Neural cell (in vitro differentiated cells): ENCODE data around the gene INPP5A. TPM values are rescaled to one million over a fixed set of nuclear protein-coding genes. Genes with fewer than 3 reads are reported as not detected.

ENCODE experiments used
- H2AFZ ChIP-seq: fragments of 200-600, 300-800 bp; sonication (generic), shearing (Covaris generic); 2 replicates; pipeline ENCODE4 v1.6.0; 2014; ENCODE audit warnings: low read depth, mild to moderate bottlenecking, antibody characterized with exemption, low read length, moderate library complexity
- H3F3A ChIP-seq: fragments of 200-600 bp; shearing (Covaris generic); 2 replicates; pipeline ENCODE4 v1.6.1; 2016; ENCODE audit warnings: mild to moderate bottlenecking, moderate library complexity, mixed read lengths, antibody characterized with exemption, low read length; ENCODE audit not compliant: insufficient read depth, poor library complexity, severe bottlenecking
- H3K27ac ChIP-seq: fragments of 200-600, 300-800 bp; sonication (generic), shearing (Covaris generic); 2 replicates; pipeline ENCODE4 v1.5.1; 2014; ENCODE audit warnings: mild to moderate bottlenecking, low read length, moderate library complexity
- H3K27me3 ChIP-seq: fragments of 300-800, 200-600 bp; sonication (generic), shearing (Covaris generic); 2 replicates; pipeline ENCODE4 v1.6.0; 2014; ENCODE audit warnings: mild to moderate bottlenecking, low read depth, low read length, moderate library complexity; ENCODE audit not compliant: insufficient read depth
- H3K36me3 ChIP-seq: fragments of 300-800, 200-600 bp; sonication (generic), shearing (Covaris generic); 2 replicates; pipeline ENCODE4 v1.5.1; 2014; ENCODE audit warnings: mild to moderate bottlenecking, antibody characterized with exemption, low read length, moderate library complexity; ENCODE audit not compliant: insufficient read depth
- H3K4me2 ChIP-seq: fragments of 300-800, 200-600 bp; sonication (generic), shearing (Covaris generic); 2 replicates; pipeline ENCODE4 v1.6.0; 2014; ENCODE audit warnings: mild to moderate bottlenecking, low read length
- H3K4me3 ChIP-seq: fragments of 300-800, 200-600 bp; sonication (generic), shearing (Covaris generic); 2 replicates; pipeline ENCODE4 v1.5.1; 2014; ENCODE audit warnings: mild to moderate bottlenecking, low read length, moderate library complexity
- H3K79me2 ChIP-seq: fragments of 200-600 bp; shearing (Covaris generic); replicated peaks from 2 replicates; pipeline ENCODE4 v1.6.0; 2014; ENCODE audit warnings: mild to moderate bottlenecking, low read length, moderate library complexity; ENCODE audit not compliant: insufficient read depth
- H3K9ac ChIP-seq: fragments of 300-800, 200-600 bp; sonication (generic), shearing (Covaris generic); 2 replicates; pipeline ENCODE4 v1.6.1; 2016; ENCODE audit warnings: mild to moderate bottlenecking, low read length, mixed read lengths
- H3K9me2 ChIP-seq: fragments of 200-600 bp; shearing (Covaris generic); 2 replicates; pipeline ENCODE4 v1.6.1; 2016; ENCODE audit warnings: mild to moderate bottlenecking, low read length, mixed read lengths; ENCODE audit not compliant: insufficient read depth
- H3K9me3 ChIP-seq: fragments of 200-600, 300-800 bp; sonication (generic), shearing (Covaris generic); 2 replicates; pipeline ENCODE4 v1.6.1; 2016; ENCODE audit warnings: mild to moderate bottlenecking, mixed run types, low read length, moderate library complexity, mixed read lengths
- H4K20me1 ChIP-seq: fragments of 200-600 bp; shearing (Covaris generic); 2 replicates; pipeline ENCODE4 v1.6.1; 2016; ENCODE audit warnings: mild to moderate bottlenecking, mixed run types; ENCODE audit not compliant: insufficient read depth
- CTCF ChIP-seq: fragments of 450-650 bp; IDR thresholded peaks from 2 replicates; pipeline ENCODE4 v1.5.1; 2014; ENCODE audit warnings: antibody characterized with exemption, mild to moderate bottlenecking, moderate library complexity; ENCODE audit not compliant: poor library complexity, severe bottlenecking
- EP300 ChIP-seq: fragments of 450-650 bp; conservative IDR thresholded peaks from 2 replicates; pipeline ENCODE4 v1.6.1; 2014; ENCODE audit warnings: antibody characterized with exemption, mild to moderate bottlenecking, moderate library complexity; ENCODE audit not compliant: poor library complexity, severe bottlenecking
- EZH2 ChIP-seq: fragments of 200-600, 300-800 bp; shearing (Covaris generic), sonication (generic); IDR thresholded peaks from 2 replicates; pipeline ENCODE4 v1.6.1; 2014; ENCODE audit warnings: antibody characterized with exemption, low read length, borderline replicate concordance, mild to moderate bottlenecking; ENCODE audit not compliant: insufficient read depth, poor library complexity, severe bottlenecking
- MXI1 ChIP-seq: fragments of 450-650 bp; conservative IDR thresholded peaks from 2 replicates; pipeline ENCODE4 v1.6.1; 2014; ENCODE audit warnings: antibody characterized with exemption, mild to moderate bottlenecking; ENCODE audit not compliant: poor library complexity, severe bottlenecking
- POLR2AphosphoS5 ChIP-seq: IDR thresholded peaks from 2 replicates; pipeline ENCODE4 v1.6.1; 2012
- RAD21 ChIP-seq: fragments of 450-650 bp; conservative IDR thresholded peaks from 2 replicates; pipeline ENCODE4 v1.6.1; 2014; ENCODE audit warnings: antibody characterized with exemption, mild to moderate bottlenecking, moderate library complexity
- REST ChIP-seq: IDR thresholded peaks from 2 replicates; pipeline ENCODE4 v1.6.1; 2012; ENCODE audit warnings: borderline replicate concordance
- SMC3 ChIP-seq: fragments of 450-650 bp; conservative IDR thresholded peaks from 2 replicates; pipeline ENCODE4 v1.6.1; 2014; ENCODE audit warnings: antibody characterized with exemption, mild to moderate bottlenecking, moderate library complexity; ENCODE audit not compliant: poor library complexity
- TAF1 ChIP-seq: IDR thresholded peaks from 2 replicates; pipeline ENCODE4 v1.6.1; 2012; ENCODE audit warnings: low read depth
- polyA plus RNA-seq: library from polyadenylated mRNA; depleted of rRNA; stranded (reverse); fragments of >200 nt; gene quantifications from 2 replicates; pipeline ENCODE4 v1.2.3, GENCODE V29; 2014

The INPP5A gene
- polyA plus RNA-seq, 1 donor from 2014 or later, result 48.8 TPM

DNA sequence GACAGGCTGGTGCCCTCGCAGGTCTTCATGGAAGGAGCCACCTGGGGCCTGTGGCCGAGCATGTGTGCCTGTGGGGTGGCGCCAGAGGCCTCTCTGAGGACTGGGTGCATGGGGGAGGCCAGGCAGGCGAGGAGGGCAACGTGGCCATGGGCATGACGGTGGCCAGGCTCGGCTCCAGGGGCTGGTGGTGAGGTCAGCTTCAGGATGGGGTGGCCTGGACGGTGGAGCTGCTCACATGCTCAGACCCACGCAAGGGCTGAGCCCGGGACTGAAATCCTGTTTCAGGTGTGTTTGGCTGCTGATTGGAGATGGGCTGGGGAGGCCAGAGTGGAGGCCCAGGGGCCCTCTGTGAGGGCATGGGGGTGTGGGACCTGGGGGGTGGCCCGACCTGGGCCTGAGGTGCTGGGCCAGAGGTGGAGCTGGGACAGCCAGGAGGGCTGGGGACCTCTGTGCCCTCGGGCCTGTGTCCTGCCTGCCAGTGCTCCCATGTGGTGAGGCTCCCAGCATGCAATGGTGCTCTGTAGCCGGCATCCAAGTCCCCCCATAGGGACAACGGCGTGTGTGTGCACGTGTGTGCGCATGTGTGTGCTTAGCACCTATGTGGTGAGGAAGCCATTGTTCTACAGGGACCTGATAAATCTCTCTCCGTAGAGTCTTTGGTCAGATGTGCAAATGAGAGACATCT is 71.1 kb downstream of the INPP5A start:
- Histone ChIP-seq H3K27me3 (no peaks in the 10 kb centered on the region), H4K20me1 (no peaks in the 10 kb centered on the region), H3F3A (no peaks in the 10 kb centered on the region), H3K4me3 (no peak overlapping the region), H3K9me2 (no peaks in the 10 kb centered on the region), H3K27ac (no peak overlapping the region), H3K4me2 (no peak overlapping the region), H2AFZ (no peak overlapping the region), H3K36me3 (no peaks in the 10 kb centered on the region), H3K79me2 (no peaks in the 10 kb centered on the region), H3K9ac (no peak overlapping the region), H3K9me3 (peaks cover 6% of the 10 kb centered on the region)
- TF ChIP-seq REST, result no peak
- no peak for TF ChIP-seq EZH2
- no peak for TF ChIP-seq CTCF

GRCh38 chr10:132609211-132609610 is 71.6 kb downstream of the INPP5A start:
- Histone ChIP-seq H3K9me3 (peaks cover 4% of the 10 kb centered on the region), H3F3A (no peaks in the 10 kb centered on the region), H3K9ac (no peak overlapping the region), H3K27me3 (no peaks in the 10 kb centered on the region), H3K36me3 (no peaks in the 10 kb centered on the region), H4K20me1 (no peaks in the 10 kb centered on the region), H3K79me2 (no peaks in the 10 kb centered on the region), H3K9me2 (no peaks in the 10 kb centered on the region), H3K4me2 (no peak overlapping the region), H3K27ac (no peak overlapping the region), H3K4me3 (no peak overlapping the region), H2AFZ (no peak overlapping the region)
- TF ChIP-seq EZH2, result no peak
- no peak for TF ChIP-seq MXI1
- TF ChIP-seq REST, result no peak
- TF ChIP-seq POLR2AphosphoS5, result no peak
- no peak for TF ChIP-seq EP300
- TF ChIP-seq SMC3, result no peak
- no peak for TF ChIP-seq TAF1
- TF ChIP-seq RAD21, result no peak
- no peak for TF ChIP-seq CTCF
